Skeletal muscle satellite cell (primary cell): Measurements from ENCODE around the gene GPC5.

Experiments
- H3K27me3 ChIP-seq: 2 replicates; pipeline ENCODE4 v1.7.0; 2013; ENCODE audit warnings: low read length; ENCODE audit not compliant: control insufficient read depth, insufficient read depth
- H3K36me3 ChIP-seq: 2 replicates; pipeline ENCODE4 v1.7.0; 2013; ENCODE audit warnings: mild to moderate bottlenecking, control low read depth, low read length; ENCODE audit not compliant: insufficient read depth
- H3K4me1 ChIP-seq: 2 replicates; pipeline ENCODE4 v1.7.0; 2013; ENCODE audit warnings: low read length; ENCODE audit not compliant: control insufficient read depth, insufficient read depth
- H3K4me2 ChIP-seq: 2 replicates; pipeline ENCODE4 v1.7.0; 2013; ENCODE audit warnings: mild to moderate bottlenecking, low read length
- H3K4me3 ChIP-seq: 2 replicates; pipeline ENCODE4 v1.7.0; 2013; ENCODE audit warnings: low read length
- H3K9ac ChIP-seq: 2 replicates; pipeline ENCODE4 v1.7.0; 2013; ENCODE audit warnings: mild to moderate bottlenecking, low read depth, low read length, moderate library complexity
- H3K9me3 ChIP-seq: replicated peaks from 2 replicates; pipeline ENCODE4 v1.7.0; 2013; ENCODE audit warnings: mild to moderate bottlenecking, control low read depth, low read length

The GPC5 gene

GRCh38 chr13:91601273-91601672, 202.9 kb downstream of the GPC5 start:
- no peak overlapping the region for H3K9ac ChIP-seq
- no peaks in the 10 kb centered on the region for H3K9me3 ChIP-seq
- no peak overlapping the region for H3K4me3 ChIP-seq
- no peak overlapping the region for H3K4me2 ChIP-seq
- H3K4me1 ChIP-seq, result no peaks in the 10 kb centered on the region
- H3K27me3 ChIP-seq, result no peaks in the 10 kb centered on the region
- no peaks in the 10 kb centered on the region for H3K36me3 ChIP-seq

DNA sequence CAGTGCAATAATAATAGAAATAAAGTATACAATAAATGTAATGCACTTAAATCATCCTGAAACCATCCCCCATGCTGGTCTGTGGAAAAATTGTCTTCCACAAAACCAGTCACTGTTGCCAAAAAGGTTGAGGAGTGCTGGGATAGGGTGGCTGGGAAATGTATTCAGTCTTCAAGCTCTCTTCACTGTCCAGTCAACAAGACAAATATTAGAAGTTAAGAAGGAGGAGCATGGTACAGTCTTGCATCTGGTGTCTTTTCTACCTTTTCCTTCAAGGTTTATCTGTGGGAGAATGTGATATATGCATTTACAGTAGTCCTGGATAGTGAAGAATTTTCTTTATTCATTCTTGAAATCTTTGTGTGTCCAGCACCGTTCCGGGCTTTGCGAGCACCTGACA, 203.4 kb downstream of the GPC5 start:
- Histone ChIP-seq H3K4me3 (no peak overlapping the region), H3K9me3 (no peaks in the 10 kb centered on the region), H3K9ac (no peak overlapping the region), H3K4me1 (no peaks in the 10 kb centered on the region), H3K27me3 (no peaks in the 10 kb centered on the region), H3K4me2 (no peak overlapping the region), H3K36me3 (no peaks in the 10 kb centered on the region)

DNA sequence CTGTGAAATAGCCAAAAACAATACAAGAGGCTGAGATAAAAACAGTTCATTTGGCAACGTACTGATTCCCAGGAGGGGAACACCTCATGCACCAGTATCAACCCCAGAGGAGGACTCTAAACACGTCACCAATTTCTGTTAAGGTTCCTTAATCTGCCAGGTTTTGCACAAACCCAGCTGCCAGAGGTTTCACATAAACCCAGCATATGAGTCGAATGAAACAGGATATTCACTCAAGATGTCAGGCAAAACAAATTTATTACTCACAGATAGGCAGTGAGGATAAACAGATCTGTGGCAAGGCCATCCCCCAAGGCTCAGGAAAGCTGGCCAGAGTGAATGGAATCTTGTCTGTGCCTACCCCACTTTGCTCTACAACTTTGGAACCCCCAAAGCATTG, 210.9 kb downstream of the GPC5 start:
- H3K9ac ChIP-seq, result no peak overlapping the region
- H3K36me3 ChIP-seq, result no peaks in the 10 kb centered on the region
- no peaks in the 10 kb centered on the region for H3K9me3 ChIP-seq
- H3K27me3 ChIP-seq, result no peaks in the 10 kb centered on the region
- H3K4me1 ChIP-seq, result no peaks in the 10 kb centered on the region
- no peak overlapping the region for H3K4me3 ChIP-seq
- H3K4me2 ChIP-seq, result no peak overlapping the region

DNA sequence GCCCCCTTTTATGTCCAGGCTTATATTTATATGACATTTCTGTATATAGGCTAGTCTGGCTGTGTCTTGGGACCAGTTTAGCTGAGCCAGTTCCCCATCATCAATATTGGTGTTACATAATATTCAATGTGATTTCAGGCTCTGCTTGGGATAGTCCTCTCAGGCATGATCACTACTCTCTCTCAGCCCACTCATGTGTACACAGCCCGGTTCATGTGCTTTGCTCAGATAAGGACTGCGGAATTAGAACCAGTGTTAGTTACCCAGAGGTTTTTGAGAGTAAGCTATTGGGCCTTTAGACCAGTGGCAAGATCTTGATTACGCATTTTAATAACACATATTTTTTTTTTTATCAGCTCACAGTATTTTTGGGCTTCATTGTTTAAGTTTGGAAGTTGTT, 219.9 kb downstream of the GPC5 start:
- Histone ChIP-seq H3K4me2 (no peak overlapping the region), H3K9me3 (no peaks in the 10 kb centered on the region), H3K27me3 (no peaks in the 10 kb centered on the region), H3K4me3 (no peak overlapping the region), H3K36me3 (no peaks in the 10 kb centered on the region), H3K4me1 (no peaks in the 10 kb centered on the region), H3K9ac (no peak overlapping the region)

GRCh38 chr13:91620670-91621141, 222.3 kb downstream of the GPC5 start:
- Histone ChIP-seq H3K36me3 (no peaks in the 10 kb centered on the region), H3K4me1 (no peaks in the 10 kb centered on the region), H3K9me3 (no peaks in the 10 kb centered on the region), H3K4me3 (no peak overlapping the region), H3K27me3 (no peaks in the 10 kb centered on the region), H3K9ac (no peak overlapping the region), H3K4me2 (no peak overlapping the region)

GRCh38 chr13:91621161-91621560, 222.7 kb downstream of the GPC5 start:
- Histone ChIP-seq H3K9me3 (no peaks in the 10 kb centered on the region), H3K4me3 (no peak overlapping the region), H3K4me1 (no peaks in the 10 kb centered on the region)

DNA sequence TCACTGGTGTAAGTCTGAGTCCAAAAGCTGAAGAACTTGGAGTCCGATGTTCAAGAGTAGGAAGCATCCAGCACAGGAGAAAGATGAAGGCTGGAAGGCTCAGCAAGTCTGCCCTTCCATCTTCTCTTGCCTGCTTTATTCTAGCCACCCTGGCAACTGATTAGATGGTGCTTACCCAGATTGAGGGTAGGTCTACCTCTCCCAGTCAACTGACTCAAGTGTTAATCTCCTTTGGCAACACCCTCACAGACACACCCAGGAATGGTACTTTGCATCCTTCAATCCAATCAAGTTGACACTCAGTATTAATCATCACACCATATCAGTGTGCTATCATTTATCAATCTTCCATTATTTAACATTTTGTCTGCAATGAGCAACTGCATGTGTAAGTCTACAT, 223.5 kb downstream of the GPC5 start:
- H3K9me3 ChIP-seq, result no peaks in the 10 kb centered on the region

More at GRCh38 chr13:91621161-91621560, 222.7 kb downstream of the GPC5 start:
- Histone ChIP-seq H3K36me3 (no peaks in the 10 kb centered on the region), H3K27me3 (no peaks in the 10 kb centered on the region), H3K9ac (no peak overlapping the region), H3K4me2 (no peak overlapping the region)

GRCh38 chr13:91622778-91623550, 224.5 kb downstream of the GPC5 start:
- H3K4me3 ChIP-seq, result no peak overlapping the region
- no peak overlapping the region for H3K4me2 ChIP-seq
- H3K27me3 ChIP-seq, result no peaks in the 10 kb centered on the region
- H3K36me3 ChIP-seq, result no peaks in the 10 kb centered on the region
- no peaks in the 10 kb centered on the region for H3K4me1 ChIP-seq
- no peaks in the 10 kb centered on the region for H3K9me3 ChIP-seq
- no peak overlapping the region for H3K9ac ChIP-seq

More for the DNA sequence above, 223.5 kb downstream of the GPC5 start:
- Histone ChIP-seq H3K9ac (no peak overlapping the region), H3K4me3 (no peak overlapping the region), H3K27me3 (no peaks in the 10 kb centered on the region), H3K36me3 (no peaks in the 10 kb centered on the region), H3K4me1 (no peaks in the 10 kb centered on the region), H3K4me2 (no peak overlapping the region)

GRCh38 chr13:91627952-91628739, 229.7 kb downstream of the GPC5 start:
- no peaks in the 10 kb centered on the region for H3K36me3 ChIP-seq
- no peak overlapping the region for H3K4me3 ChIP-seq
- no peak overlapping the region for H3K9ac ChIP-seq
- H3K27me3 ChIP-seq, result no peaks in the 10 kb centered on the region
- no peak overlapping the region for H3K4me2 ChIP-seq
- H3K4me1 ChIP-seq, result no peaks in the 10 kb centered on the region
- no peaks in the 10 kb centered on the region for H3K9me3 ChIP-seq

DNA sequence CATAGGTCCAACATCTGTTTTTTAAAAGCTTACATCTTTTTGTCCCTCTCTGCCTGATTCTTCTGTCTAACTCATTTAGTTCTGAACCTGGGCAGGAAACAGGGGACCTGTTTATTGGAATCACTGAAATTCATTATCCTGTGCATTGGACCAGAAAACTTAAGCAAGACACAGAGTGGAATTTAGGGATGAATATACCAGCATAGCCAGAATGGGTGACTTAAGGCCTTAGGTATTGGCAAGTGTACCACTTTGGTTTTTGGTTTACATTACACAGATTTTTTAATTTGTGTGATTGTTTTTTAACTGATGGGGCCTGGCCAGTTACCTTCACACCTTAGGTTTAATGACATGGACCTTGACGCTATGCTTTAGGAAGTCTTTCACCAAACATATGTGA, 232.5 kb downstream of the GPC5 start:
- Histone ChIP-seq H3K27me3 (no peaks in the 10 kb centered on the region), H3K36me3 (no peaks in the 10 kb centered on the region), H3K9me3 (no peaks in the 10 kb centered on the region), H3K9ac (no peak overlapping the region), H3K4me1 (no peaks in the 10 kb centered on the region), H3K4me3 (no peak overlapping the region), H3K4me2 (no peak overlapping the region)

GRCh38 chr13:91632086-91632485, 233.7 kb downstream of the GPC5 start:
- Histone ChIP-seq H3K9me3 (no peaks in the 10 kb centered on the region), H3K4me1 (no peaks in the 10 kb centered on the region), H3K4me3 (no peak overlapping the region), H3K27me3 (no peaks in the 10 kb centered on the region), H3K4me2 (no peak overlapping the region), H3K36me3 (no peaks in the 10 kb centered on the region), H3K9ac (no peak overlapping the region)
